Measurements from ENCODE around the gene WDHD1.
"Not testable (repeated sequence)": the region's sequence is repeated elsewhere in the genome, so short reads cannot be mapped to it uniquely, and the experiment has no call there.

WDHD1 gene

DNA sequence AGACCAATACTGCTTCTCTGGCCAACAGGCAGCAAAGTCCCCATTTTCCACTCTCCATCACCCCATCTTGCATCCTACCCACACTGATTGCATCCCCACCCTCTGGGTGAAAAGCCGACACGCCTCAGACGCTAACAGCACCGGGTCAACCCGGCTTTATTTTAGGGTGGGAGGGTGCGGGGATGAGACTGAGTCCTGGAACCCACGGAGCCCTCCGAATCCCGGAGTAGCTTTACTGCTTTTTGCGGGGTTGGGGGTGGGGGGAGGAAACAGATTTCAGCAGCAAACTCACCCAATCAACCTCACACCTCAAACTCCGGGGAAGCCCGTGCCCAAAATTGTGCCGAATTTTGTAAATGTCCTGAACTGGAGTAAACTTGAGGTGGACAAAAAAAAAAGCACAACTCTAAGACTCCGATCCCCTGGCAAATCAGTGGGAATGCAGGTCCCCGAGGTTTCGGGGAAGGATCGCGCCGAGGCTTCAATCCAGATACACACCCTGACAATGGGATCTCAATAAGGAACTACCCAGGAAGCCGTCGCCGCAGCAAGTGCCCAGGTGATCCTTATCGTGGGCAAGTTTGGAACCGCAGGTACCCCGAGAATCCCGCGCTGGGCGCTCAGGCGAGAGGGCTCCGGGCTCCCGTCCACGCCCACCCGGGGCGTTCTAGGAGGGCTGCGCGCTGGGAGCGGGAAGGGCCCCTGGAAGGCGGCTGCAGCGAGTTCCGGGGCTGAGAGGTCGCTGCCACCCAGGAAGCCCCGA is 125.3 kb downstream of the WDHD1 start:
- no peak for DNase-seq

DNA sequence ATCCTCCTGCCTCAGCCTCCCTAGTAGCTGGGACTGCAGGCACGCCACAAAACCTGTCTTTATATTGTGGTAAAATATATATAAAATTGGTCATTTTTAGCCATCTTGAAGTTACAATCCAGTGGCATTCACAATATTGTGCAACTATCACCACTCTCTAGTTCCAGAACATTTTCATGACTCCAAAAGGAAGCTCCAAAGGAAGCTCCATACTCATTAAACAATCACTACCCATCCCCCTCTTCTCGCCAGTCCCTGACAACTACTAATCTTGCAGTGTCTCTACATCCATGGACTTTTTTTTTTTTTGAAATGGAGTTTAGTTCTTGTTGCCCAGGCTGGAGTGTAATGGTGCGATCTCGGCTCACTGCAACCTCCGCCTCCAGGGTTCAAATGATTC is 127.3 kb downstream of the WDHD1 start:
- no peak for DNase-seq

DNA sequence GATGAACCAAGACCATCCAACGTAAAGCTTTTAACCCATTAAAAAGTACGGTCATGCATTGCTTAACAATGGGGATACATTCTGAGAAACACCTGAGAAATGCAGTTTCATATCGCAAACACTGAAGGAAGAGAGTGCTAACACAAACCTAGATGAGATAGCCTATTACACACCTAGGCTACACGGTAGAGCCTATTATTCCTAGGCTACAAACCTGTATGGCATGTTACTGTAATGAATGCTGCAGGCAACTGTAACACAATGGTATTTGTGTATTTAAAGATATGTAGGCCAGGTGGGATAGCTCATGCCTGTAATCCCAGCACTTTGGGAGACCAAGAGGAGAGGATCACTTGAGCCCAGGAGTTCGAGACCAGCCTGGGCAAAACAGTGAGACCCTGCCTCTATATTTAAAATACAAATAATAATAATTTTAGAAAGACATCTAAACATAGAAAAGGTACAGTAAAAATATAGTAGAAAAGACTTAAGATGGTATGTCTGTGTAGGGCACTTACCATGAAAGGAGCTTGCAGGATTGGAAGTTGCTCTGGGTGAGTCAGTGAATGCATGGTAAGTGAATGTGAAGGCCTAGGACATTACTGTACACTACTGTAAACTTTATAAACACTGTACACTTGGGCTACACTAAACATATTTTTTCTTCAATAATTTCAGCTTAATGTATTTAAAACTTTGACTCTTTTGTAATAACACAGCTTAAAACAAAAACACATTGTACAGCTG is 128.9 kb downstream of the WDHD1 start:
- not testable (repeated sequence) for DNase-seq

DNA sequence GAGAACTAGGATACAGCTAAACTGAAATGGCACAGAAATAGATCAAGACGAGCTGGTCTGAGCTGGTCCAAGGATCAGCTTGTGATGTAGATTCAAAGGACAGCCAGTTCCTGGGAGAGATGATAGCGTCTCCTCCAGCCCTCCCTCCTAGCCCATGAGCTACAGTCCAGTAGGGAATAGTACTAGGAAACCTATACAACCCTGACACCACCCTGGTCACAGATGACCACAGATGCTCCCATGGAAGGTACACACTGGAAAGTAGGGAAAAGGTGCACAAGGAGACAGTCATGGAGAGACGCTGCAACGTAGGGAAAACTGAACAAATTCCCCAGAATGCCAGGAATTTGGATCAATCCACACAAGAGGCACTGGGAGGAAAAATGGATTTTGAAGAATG is 131.2 kb downstream of the WDHD1 start:
- DNase-seq: no peak

DNA sequence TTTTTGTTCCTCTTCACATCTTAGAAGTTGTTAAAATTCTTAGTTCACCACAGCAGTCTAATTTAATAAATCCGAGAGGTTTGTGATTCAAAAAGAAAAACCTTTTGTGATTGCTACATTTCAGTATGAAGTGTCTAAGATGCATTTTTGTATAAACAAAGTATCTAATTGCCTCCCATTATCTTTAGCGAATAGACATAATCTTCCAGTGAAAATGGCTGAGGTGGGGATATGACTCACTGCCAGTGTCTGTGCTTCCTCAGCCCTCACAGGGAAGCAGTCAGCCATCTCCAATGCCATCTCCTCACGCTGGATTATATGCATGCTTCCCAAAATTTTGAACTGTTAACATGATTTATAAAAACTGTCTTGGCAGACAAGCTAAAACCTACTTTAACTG is 131.9 kb downstream of the WDHD1 start:
- DNase-seq: no peak

DNA sequence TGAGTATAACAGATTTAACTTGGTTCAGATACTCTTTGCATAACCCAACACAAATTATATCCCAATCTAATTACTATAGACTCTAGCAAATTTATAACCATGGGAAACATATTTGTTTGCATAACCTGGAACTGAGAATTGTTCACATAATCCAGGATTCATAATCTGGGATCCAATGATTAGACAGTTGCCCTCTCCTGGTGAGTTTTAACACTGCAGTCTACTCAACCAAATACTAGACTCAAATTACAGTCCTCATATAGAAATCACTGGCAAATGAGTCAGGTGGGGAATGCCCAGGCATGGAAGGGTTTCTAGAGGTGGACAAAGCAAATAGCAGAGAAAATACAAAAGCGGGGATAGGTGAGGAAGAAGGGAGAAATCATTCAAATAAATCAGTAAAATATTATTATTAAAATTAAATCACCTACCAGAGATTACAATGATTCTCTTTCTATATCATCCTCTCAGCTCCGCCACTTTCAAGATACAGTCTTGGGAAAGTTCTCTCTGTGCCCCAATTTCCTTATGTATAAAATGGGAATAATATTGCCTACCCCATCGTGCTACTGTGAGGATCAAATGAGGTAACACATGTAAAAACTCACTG is 133.6 kb downstream of the WDHD1 start:
- DNase-seq: no peak

DNA sequence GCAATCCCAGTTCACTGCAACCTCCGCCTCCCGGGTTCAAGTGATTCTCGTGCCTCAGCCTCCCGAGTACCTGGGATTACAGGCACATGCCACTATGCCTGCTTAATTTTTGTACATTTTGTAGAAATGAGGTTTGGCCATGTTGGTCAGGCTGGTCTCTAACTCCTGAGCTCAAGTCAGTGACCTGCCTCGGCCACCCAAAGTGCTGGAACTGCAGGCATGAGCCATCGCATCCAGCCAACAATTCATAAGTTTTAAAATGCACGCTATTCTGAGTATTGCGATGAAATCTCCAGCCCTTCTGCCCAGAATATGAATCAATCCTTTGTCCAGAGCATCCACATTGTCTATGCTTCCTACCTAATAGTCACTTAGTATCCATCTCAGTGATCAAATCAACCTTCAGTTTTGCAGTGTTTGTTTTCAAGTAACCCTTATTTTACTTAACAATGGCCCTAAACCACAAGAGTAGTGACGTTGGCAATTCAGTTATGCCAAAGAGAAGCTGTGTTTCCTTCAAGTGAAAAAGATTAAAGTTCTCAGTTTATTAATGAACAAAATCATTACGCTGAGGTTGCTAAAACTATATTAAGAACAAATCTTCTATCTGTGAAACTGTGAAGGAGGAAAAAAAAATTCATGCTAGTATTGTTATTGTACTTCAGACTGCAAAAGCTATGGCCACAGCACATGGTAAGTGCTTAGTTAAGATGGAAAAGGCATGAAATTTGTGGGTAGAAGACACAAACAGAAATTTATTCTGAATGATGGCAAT is 135.2 kb downstream of the WDHD1 start:
- no peak for DNase-seq

DNA sequence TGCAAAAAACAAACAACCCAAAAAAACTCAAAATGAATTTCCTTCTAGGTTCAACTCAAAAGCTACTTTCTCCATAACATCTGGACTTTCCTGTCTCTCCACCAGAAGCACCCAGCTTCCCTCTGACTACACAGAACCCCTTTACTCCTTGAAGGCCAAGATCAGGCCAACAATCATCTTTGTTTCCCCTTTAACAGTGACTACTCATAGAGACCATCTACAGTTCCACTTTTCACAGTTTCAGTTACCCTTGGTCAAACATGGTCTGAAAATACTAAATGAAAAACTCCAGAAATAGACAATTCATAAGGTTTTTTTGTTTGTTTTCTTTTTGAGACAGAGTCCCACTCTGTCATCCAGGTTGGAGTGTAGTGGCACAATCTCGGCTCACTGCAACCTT is 136.1 kb downstream of the WDHD1 start:
- no peak for DNase-seq

DNA sequence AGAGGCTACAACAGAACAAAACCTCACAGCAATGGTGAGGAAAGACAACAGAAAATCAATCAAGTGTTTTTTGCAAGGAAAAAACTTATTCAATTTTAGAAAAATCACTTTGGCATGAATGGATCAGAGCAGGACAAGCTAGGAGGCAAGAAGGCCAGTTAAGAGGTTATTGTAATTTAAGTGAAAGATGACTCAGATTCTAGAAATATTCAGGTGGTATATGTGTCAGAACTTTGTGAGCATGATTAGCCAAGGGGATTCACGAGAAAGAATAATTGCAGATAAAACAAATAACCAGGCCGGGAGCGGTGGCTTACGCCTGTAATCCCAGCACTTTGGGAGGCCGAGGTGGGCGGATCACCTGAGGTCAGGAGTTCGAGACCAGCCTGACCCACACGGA is 137.0 kb downstream of the WDHD1 start:
- no peak for DNase-seq
